ENCODE data around the gene AGAP2.

AGAP2 gene

DNA sequence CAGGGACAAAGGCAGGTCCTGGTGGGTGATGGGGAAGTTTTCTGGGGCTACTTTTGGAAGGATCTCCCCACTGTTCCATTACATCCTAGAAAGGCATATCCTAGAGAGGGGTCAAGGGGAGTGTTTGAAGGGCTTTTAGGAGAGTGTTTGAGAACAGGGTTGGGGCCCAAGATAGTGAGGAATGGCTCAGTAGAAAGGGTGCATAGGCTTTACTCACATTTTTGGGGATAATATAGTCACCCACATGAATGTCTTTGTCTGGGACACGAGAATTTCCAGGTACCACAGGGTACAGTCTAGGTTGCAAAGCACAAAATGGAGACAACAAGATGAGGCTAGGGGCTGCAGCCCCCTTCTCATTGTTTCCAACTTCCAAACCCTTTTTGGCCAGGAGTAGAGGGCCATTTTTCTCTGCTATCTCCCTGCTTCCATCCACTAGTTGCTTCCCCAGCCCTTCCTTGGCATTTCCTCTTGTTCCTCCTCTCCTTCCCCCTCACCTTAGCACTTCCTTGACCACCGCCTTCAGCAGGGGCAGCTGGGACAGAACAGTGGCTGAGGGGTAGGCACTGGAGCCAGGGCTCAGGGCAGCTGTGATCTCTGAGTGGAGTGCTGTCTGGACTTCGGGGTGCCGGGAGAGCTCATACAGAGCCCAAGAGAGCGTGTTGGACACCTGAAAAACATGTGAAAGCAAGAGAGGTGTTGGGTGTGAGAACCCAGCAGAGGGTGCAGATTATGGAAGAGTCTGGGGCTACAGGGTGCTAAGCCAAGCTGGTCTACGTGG is 25.5 kb upstream of the AGAP2 start:
- DNase-seq (ENCODE audit: low read depth): no peak
- H3K4me3 ChIP-seq (ENCODE audit: low read length): no peak overlapping the region
- TF ChIP-seq CTCF (IDR thresholded peaks at IDR 0.05; ENCODE audit: insufficient read depth, low read depth, low read length, missing control alignments): no peak

GRCh38 chr12:57762463-57762862 is 23.9 kb upstream of the AGAP2 start:
- no peak for TF ChIP-seq CTCF (IDR thresholded peaks at IDR 0.05; ENCODE audit: insufficient read depth, low read depth, low read length, missing control alignments)
- DNase-seq (ENCODE audit: low read depth): no peak
- no peak overlapping the region for H3K4me3 ChIP-seq (ENCODE audit: low read length)

DNA sequence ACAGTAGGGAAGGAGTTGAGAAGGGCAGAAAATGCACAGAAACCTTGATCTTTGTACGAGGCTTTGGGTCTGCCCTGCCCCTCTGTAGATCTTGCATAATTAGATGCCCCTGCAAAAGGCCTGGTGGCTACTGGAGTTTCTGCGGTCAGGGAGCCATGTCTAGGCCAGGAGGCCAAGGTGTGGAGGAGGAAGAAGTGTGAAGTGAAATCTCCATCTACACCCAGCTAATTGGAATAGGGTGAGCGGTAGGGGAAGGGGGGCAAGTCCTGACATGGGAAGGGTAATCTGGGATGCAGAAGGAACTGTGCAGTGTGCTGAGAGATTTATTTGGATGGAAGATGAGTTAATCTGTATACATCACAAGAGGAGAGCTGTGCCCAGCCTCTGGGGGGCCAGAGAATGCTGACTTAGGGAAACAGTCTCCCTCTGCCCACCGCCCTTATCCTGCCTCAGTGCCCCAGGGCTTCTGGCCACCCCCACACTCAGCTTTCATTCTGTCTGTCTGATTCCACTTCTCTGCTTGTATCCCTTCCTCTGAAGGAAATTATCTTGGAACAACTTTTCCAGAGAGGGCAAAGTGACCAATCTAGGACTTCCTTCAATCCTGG is 23.0 kb upstream of the AGAP2 start:
- TF ChIP-seq CTCF (IDR thresholded peaks at IDR 0.05; ENCODE audit: insufficient read depth, low read depth, low read length, missing control alignments): no peak
- no peak for DNase-seq (ENCODE audit: low read depth)

GRCh38 chr12:57760347-57760982 is 21.9 kb upstream of the AGAP2 start:
- TF ChIP-seq CTCF (IDR thresholded peaks at IDR 0.05; ENCODE audit: insufficient read depth, low read depth, low read length, missing control alignments): no peak
- no peak for DNase-seq (ENCODE audit: low read depth)
- no peak overlapping the region for H3K4me3 ChIP-seq (ENCODE audit: low read length)

More for the DNA sequence above, 23.0 kb upstream of the AGAP2 start:
- no peak overlapping the region for H3K4me3 ChIP-seq (ENCODE audit: low read length)

- H3K4me3 ChIP-seq (ENCODE audit: low read length): no peak overlapping the region
- DNase-seq (ENCODE audit: low read depth): peak; percentile 73
- TF ChIP-seq CTCF (IDR thresholded peaks at IDR 0.05; ENCODE audit: insufficient read depth, low read depth, low read length, missing control alignments): peak; percentile 73
These were observed 20.9 kb upstream of the AGAP2 start for GRCh38 chr12:57759360-57759980.

- DNase-seq (ENCODE audit: low read depth): no peak
- no peak for TF ChIP-seq CTCF (IDR thresholded peaks at IDR 0.05; ENCODE audit: insufficient read depth, low read depth, low read length, missing control alignments)
- H3K4me3 ChIP-seq (ENCODE audit: low read length): no peak overlapping the region
These were observed 20.2 kb upstream of the AGAP2 start for GRCh38 chr12:57758552-57759359.
